Right atrium auricular region (tissue), 2 donors: Measurements from ENCODE around the gene GIPC1. TPM values are rescaled to one million over a fixed set of nuclear protein-coding genes. Genes with fewer than 3 reads are reported as not detected.

Experiments
- DNase-seq: peaks from one replicate; pipeline ENCODE4 v3.0.0-alpha.2; 2019; ENCODE audit warnings: low spot score
- H3K27ac ChIP-seq, 2 donors: fragments of 200-600 bp; sonication (generic); 1 replicate in 1 of 2; 2 replicates in 1 of 2; pipeline ENCODE4 v1.5.1; 2016 to 2019
- H3K27me3 ChIP-seq, 2 donors: fragments of 200-600 bp; sonication (generic); one replicate each; pipeline versions ENCODE4 v1.5.1 to v1.6.0; 2017 to 2019
- H3K36me3 ChIP-seq: fragments of 200-600 bp; sonication (generic); one replicate; pipeline ENCODE4 v1.5.1; 2016
- H3K4me1 ChIP-seq, 2 donors: fragments of 200-600 bp; sonication (generic); one replicate each; pipeline versions ENCODE4 v1.5.1 to v1.6.0; 2017 to 2019
- H3K4me3 ChIP-seq, 2 donors: fragments of 200-600 bp; sonication (generic); 1 replicate in 1 of 2; 2 replicates in 1 of 2; pipeline ENCODE4 v1.5.1; 2017 to 2019; ENCODE audit warnings: mild to moderate bottlenecking in 1 of 2, moderate library complexity in 1 of 2
- H3K9me3 ChIP-seq, 2 donors: fragments of 200-600 bp; sonication (generic); one replicate each; pipeline ENCODE4 v1.5.1; 2019
- microRNA counts, 2 donors: library from miRNA; unstranded; fragments of <30 nt; microRNA quantifications; one replicate each; lab custom pipeline; 2016 to 2017
- microRNA-seq, 2 donors: library from miRNA; unstranded; fragments of <30 nt; microRNA quantifications; one replicate each; pipeline ENCODE4, GENCODE V29; 2016 to 2017; ENCODE audit warnings: borderline number of aligned reads in 2 of 2, borderline replicate concordance in 1 of 2
- total RNA-seq, 2 donors: library from RNA; depleted of rRNA; stranded (reverse); fragments of >200 nt; gene quantifications; one replicate each; pipeline ENCODE4 v1.1.0, GENCODE V29; 2016
- TF ChIP-seq, protein P1 (sequence below), 2 donors: fragments of 200-600 bp; sonication (generic); IDR thresholded peaks; one replicate each; pipeline ENCODE4 v1.5.1; 2019; ENCODE audit warnings: antibody characterized with exemption in 2 of 2

Gene GIPC1
- total RNA-seq, 2 donors from 2014 or later: 49.6 to 58.2 TPM

DNA sequence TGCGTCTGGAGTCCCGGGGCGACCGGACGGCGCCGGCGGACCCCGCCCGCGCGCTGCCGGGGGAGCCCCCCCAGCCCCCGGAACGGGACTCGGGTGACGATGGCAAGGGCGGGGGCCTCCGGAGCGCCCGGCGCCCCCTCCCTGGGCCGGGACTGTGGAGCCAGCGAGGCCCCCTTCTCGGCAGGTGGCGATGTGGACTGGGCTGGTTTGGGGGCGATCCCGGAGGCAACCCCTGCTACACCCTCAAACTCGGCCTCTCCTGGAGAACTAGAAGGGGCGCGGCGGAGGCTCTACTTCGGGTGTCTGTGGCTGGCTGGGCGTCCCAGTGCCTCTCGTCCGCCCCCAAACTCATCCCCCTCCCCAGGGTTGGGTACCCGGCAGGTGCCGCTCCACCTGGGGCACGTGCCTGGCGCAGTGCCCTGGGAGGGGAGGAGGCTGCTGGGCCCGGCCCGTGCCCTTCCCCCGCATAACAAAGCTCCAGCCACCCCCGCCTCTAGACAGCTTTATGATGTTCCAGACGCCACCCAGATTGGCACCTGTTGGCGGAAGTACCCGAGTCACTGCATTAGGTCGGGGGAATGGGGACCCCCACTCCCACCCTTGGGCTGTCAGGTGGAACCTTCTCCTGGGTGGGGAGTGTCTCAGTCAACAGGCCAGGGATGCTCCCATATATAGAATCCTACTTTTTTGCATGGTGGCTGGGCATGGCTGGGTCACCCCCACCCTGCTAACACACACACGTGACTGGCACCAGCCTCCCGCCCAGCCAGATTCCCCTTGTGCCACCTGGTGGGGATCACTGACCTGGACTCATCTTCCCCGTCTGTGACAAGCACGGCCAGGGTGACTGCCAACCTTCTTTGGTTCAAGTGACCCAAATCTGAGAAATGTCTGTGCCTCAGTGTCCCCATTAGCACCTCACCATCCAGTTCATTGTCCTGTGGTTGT is 62.1 kb downstream of the GIPC1 start:
- TF ChIP-seq, protein P1, sequence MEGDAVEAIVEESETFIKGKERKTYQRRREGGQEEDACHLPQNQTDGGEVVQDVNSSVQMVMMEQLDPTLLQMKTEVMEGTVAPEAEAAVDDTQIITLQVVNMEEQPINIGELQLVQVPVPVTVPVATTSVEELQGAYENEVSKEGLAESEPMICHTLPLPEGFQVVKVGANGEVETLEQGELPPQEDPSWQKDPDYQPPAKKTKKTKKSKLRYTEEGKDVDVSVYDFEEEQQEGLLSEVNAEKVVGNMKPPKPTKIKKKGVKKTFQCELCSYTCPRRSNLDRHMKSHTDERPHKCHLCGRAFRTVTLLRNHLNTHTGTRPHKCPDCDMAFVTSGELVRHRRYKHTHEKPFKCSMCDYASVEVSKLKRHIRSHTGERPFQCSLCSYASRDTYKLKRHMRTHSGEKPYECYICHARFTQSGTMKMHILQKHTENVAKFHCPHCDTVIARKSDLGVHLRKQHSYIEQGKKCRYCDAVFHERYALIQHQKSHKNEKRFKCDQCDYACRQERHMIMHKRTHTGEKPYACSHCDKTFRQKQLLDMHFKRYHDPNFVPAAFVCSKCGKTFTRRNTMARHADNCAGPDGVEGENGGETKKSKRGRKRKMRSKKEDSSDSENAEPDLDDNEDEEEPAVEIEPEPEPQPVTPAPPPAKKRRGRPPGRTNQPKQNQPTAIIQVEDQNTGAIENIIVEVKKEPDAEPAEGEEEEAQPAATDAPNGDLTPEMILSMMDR (IDR thresholded peaks at IDR 0.05): no peak
- Histone ChIP-seq H3K9me3 (no peaks in the 10 kb centered on the region), H3K27me3 (no peaks in the 10 kb centered on the region), H3K36me3 (no peaks in the 10 kb centered on the region), H3K27ac (peak overlapping the region; percentile 91 to 92), H3K4me1 (peaks cover 0 to 57% of the 10 kb centered on the region in 2 donors), H3K4me3 (peak overlapping the region; percentile 78 to 93)
- DNase-seq: no peak

DNA sequence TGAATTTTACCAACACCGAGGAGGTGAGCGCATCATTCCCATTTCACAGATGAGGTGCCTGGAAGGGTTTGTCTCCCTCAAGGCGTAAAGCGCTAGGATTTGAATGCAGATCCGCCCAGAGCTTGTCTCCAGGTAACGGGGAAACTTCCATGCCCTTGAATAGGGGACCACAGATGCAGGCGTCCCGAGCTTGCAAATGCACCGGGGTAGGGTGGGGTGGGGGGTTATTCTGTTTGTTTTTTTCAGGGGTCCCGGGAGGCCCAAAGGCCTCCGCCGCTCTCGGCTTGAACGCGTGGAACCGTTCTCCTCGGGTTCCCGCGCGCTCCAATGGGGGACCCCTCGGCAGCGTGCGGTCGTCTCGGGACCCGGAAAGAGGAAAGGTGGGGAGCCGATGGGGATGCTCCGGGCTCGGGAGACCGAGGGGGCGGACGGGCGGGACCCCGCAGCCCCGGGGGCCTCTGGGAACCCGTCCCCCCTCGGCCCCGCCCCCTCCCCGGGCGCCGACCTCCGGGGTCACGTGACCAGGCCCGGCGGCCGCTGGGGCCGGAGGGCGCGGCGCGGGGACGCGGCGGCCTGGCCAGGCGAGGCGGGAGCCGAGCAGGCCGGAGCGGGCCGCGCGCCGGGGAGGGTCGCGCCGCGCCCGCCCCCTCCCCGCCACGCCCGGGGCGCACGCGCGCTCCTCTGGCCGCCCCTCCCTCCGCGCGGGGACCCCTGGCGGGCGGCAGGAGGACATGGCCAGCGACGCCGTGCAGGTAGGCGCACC is 63.0 kb downstream of the GIPC1 start, which contains the start of gene PKN1:
PKN1 (plus strand) TSS at position 516 of the 763 bp plus-strand sequence; CDS start at position 732, 216 bp downstream.
- peak within 1 kb of the TSS; percentile 78 to 93 for H3K4me3 ChIP-seq
- no peaks in the 10 kb centered on the region for H3K27me3 ChIP-seq
- H3K36me3 ChIP-seq: no peaks in the 10 kb centered on the region
- peaks cover 0 to 53% of the 10 kb centered on the region in 2 donors for H3K4me1 ChIP-seq
- peak within 1 kb of the TSS; percentile 91 to 92 for H3K27ac ChIP-seq
- no peak for DNase-seq
- TF ChIP-seq, protein P1 (IDR thresholded peaks at IDR 0.05): no peak
- no peaks in the 10 kb centered on the region for H3K9me3 ChIP-seq

DNA sequence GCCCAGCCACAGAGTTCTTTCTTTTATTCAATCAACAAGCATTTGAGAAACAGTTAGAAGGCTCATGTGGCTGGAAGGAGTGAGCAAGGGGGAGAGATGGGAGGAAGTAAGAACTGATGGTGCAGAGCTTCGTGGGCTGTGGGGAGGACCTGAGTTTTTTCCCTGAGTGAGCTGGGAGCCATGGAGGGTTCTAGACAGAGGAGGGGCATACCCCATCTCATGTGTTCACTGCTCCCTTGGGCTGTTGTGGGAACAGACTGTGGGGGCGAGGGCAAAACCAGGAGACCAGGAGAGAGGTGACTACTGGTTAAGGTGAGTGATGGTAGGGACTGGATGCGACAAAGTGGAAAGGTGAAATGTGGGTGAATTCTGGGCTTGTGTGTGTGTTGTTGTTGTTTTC is 65.2 kb downstream of the GIPC1 start:
- no peaks in the 10 kb centered on the region for H3K27me3 ChIP-seq
- no peak overlapping the region for H3K27ac ChIP-seq
- H3K4me1 ChIP-seq: peaks cover 0 to 34% of the 10 kb centered on the region in 2 donors
- H3K4me3 ChIP-seq: no peak overlapping the region
- TF ChIP-seq, protein P1 (IDR thresholded peaks at IDR 0.05): no peak
- no peaks in the 10 kb centered on the region for H3K36me3 ChIP-seq
- no peaks in the 10 kb centered on the region for H3K9me3 ChIP-seq
- no peak for DNase-seq

DNA sequence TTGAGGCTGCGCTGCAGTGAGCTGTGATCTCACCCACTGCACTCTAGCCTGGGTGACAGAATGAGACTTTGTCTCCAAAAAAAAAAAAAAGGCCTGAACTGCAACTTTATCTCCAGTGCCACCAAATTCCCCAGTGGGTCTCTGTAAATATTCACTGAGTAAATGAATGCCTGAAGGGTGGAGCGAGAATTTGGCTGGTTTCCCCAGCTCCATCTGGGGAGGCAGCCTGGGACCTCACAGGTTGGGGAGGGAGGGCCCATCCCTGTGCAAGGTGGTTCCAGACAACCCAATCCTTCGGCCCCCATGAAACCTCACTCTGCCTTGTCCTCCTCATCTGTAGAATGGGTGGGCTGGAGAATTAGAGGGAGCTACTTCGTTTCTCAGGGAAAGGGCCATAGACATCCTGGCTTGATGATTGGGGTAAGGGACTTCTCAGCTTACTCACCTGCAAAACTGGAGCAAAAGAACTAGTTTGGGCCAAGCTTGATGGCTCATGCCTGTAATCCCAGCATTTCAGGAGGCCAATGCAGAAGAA is 67.0 kb downstream of the GIPC1 start:
- Histone ChIP-seq H3K4me3 (no peak overlapping the region), H3K36me3 (no peaks in the 10 kb centered on the region), H3K4me1 (peaks cover 0 to 16% of the 10 kb centered on the region in 2 donors), H3K9me3 (no peaks in the 10 kb centered on the region), H3K27ac (no peak overlapping the region), H3K27me3 (no peaks in the 10 kb centered on the region)
- TF ChIP-seq, protein P1 (IDR thresholded peaks at IDR 0.05): no peak
- no peak for DNase-seq

MicroRNA genes within 50 kb of the gene (microRNA counts, 767-probe panel; counts per million panel counts)
- microRNA hsa-miR-639 (lab: Ali Mortazavi, UCI): 0 to 31.0 counts per million in 2 donors

Small RNA genes lying within 50 kb of the gene (microRNA-seq; reads per million reads assigned to microRNA genes)
- gene MIR639: 0 to 0.71 reads per million in 2 donors

Other genes with a start within 250 kb of the GIPC1 start
- gene ADGRE5, start 114.7 kb downstream of the GIPC1 start, total RNA-seq: 10 to 100 TPM; 33.9 to 37.3 TPM
- 10 to 100 TPM; 25.5 to 29.8 TPM for gene DDX39A, start 76.8 kb downstream of the GIPC1 start, total RNA-seq
- 100 to 1,000 TPM in 1 of 2 donors, 10 to 100 TPM in 1; 87.2 to 111 TPM for gene PKN1, start 62.8 kb downstream of the GIPC1 start, total RNA-seq
- not detected for gene PTGER1, start 20.8 kb downstream of the GIPC1 start, total RNA-seq
- 10 to 100 TPM; 36.5 to 52.9 TPM for gene DNAJB1, start 22.3 kb upstream of the GIPC1 start, total RNA-seq
- 10 to 100 TPM; 60.3 to 63.9 TPM for gene TECR, start 33.5 kb upstream of the GIPC1 start, total RNA-seq
- gene NDUFB7, start 75.9 kb upstream of the GIPC1 start, total RNA-seq: 100 to 1,000 TPM; 593 to 729 TPM
- not detected for gene CLEC17A, start 87.0 kb upstream of the GIPC1 start, total RNA-seq
- not detected for gene ADGRE3, start 178.7 kb upstream of the GIPC1 start, total RNA-seq
- gene ZNF333, start 193.9 kb upstream of the GIPC1 start, total RNA-seq: 10 to 100 TPM; 12.5 to 15.4 TPM